ENCODE measurements around the gene ALG14.
"Not testable (repeated sequence)": the region's sequence is repeated elsewhere in the genome, so short reads cannot be mapped to it uniquely, and the experiment has no call there.

Gene ALG14

GRCh38 chr1:94953746-94954145 is 119.0 kb downstream of the ALG14 start:
- no peak for DNase-seq (ENCODE audit: low read depth in 2 of 2)

- DNase-seq (ENCODE audit: low read depth in 2 of 2) = no peak
These were observed 119.6 kb downstream of the ALG14 start for GRCh38 chr1:94953107-94953506.

DNA sequence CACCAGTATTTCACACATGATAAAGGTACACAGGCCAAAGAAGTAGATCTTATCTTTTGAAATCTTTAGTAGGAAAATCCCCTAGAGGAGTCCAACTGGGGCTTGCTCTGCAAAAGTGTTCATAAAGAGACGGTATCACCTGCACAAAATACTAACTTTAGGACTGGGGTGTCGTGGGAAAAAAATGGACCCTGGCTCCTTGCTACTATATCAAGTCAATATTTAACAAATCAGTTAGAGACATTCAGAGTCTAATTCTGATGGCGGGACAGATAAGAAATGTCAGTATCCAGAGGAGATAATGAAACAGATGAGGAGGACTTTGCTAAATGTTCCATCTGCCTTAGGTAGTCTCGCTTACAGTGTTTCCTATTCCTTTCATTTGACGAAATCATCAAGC is 120.2 kb downstream of the ALG14 start:
- no peak for DNase-seq (ENCODE audit: low read depth in 2 of 2)

- no peak for DNase-seq (ENCODE audit: low read depth in 2 of 2)
These were observed 121.1 kb downstream of the ALG14 start for GRCh38 chr1:94951509-94952208.

DNA sequence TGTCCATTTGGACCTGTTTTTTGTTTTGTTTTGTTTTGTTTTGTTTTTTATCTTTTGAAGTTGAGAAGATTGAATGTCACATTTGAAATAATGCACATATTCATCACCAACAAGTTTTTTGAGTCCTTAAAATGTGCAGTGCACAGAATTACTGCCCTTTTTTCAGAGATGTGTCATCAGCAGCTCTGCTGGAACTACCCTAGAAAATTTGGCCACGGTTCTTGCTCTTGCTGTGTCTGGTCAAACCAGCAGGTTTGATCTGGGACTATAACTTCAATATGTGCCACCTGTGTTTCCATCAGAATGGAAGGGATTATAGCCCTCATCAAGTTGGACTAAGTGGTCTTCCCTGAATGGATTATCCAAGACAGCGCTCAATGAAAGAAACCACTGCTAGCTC is 121.7 kb downstream of the ALG14 start:
- DNase-seq (ENCODE audit: low read depth in 2 of 2) = no peak

DNA sequence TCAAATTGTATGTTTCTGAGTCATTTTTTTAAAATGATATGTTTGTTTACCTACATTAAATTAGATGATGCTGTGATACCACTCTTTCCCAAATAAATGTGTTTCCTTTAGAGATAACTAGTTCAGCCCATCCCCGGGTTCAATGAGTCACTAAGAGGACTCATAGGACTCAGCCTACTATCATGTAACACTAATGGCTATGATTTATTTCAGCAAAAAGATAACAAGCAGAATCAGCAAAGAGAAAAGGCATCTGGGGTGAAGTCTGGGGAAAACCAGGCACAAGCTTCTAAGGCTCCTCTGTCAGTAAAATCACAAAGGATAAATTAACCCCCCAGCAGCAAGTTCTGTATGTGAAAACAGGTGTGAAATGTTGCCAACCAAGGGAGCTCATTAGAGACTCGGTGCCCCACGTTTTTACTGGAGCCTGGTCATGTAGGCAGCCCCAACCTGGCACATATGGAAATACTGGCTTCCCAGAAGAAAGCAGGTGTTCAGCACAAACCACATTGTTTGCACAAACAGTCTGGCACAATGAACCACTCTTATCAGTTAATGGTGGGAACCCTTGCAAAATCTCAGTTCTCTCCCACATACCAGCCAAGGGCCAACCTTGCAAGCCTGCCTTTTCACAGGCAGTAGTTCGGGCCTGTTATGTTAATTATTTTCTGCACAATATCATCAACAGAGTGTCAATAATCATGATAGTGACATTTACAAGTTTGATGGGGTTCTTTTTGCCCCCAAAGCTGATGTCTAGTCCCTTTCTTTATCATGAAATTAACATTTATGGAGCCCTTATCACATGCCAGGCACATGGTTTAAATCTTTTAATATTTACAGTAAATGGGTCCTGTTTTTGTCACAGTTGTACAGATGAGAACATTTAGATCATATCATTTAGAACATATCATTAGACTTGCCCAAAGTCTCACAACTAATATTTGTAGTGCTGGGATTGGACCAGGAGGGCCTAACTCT is 122.8 kb downstream of the ALG14 start:
- DNase-seq (ENCODE audit: low read depth in 2 of 2) = no peak

- DNase-seq (ENCODE audit: low read depth in 2 of 2) = no peak
These were observed 125.3 kb downstream of the ALG14 start for GRCh38 chr1:94947437-94947836.

- no peak for DNase-seq (ENCODE audit: low read depth in 2 of 2)
These were observed 125.9 kb downstream of the ALG14 start for GRCh38 chr1:94946886-94947285.

DNA sequence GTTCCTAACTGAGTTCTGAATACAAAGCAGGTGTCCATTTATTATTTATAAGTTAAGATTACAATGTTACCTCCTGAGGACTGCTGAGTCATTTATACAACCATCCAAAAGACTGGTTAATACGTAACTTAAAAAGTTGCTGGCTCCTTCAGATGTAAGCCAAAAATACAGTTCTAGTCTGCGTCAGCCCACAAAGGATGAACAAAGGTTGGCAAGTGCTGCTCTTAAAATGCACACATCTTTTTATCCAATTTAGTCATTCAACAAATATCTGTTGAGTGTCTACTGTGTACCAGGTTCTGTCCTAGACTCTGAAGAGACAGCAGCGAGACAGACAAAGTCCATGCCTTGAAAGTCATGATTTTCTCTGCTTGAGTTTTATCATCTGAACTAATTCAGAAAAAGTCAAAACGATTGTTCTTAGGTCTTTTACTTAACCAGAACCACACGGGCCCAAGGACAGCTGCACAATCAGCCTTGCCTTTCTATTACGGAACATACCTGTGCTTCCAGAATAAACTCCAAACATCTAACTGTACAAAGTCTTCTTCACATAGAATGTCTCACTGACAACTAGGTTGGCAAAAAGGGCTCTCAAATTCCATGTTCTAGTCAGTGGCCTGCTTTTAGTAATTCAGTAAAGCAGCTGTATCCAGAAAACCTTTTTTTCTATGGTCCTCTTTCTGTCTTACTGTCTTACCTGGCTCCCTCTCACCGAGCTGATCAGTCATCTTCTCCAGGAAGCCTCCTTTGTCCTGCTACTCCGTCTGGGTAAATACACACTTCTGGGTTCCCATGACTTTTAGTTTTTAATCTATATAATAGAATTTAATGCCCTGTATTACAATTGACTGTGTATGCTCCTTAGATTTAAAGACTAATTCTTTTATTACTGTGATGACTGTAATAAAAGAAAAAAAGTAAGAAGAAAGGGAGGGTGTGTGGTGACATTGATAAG is 130.3 kb downstream of the ALG14 start:
- no peak for DNase-seq (ENCODE audit: low read depth in 2 of 2)

DNA sequence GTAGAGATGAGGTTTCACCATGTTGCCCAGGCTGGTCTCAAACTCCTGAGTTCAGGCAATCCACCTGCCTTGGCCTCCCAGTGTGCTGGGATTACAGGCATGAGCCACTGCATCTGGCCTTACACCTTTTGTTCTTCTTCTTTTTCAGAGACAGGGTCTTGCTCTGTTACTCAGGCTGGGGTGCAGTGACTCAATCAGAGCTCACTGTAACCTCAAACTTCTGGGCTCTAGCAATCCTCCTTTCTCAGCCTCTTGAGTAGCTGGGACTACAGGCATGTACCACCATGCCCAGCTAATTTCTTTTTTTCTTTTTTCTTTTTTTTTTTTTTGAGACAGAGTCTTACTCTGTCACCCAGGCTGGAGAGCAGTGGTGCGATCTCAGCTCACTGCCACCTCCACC is 131.3 kb downstream of the ALG14 start:
- DNase-seq (ENCODE audit: low read depth in 2 of 2) = not testable (repeated sequence)

DNA sequence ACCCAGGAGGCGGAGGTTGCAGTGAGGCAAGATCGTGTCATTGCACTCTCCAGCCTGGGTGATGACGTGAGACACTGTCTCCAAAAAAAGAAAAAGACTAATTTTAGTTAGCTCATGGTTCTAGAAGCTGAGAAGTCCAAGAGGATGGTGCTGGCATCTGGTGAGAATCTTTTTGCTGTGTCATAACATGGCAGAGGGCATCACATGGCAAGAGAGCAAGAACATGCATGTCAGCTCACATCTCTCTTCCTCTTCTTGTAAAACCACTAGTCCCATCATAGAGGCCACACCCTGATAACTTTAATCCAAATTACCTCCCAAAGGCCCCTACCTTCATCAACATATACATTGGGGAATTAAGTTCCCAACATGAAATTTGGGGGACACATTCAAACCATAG is 132.0 kb downstream of the ALG14 start:
- no peak for DNase-seq (ENCODE audit: low read depth in 2 of 2)

GRCh38 chr1:94937820-94938219 is 134.9 kb downstream of the ALG14 start:
- no peak for DNase-seq (ENCODE audit: low read depth in 2 of 2)

GRCh38 chr1:94936861-94937620 is 135.7 kb downstream of the ALG14 start:
- DNase-seq (ENCODE audit: low read depth in 2 of 2) = no peak

DNA sequence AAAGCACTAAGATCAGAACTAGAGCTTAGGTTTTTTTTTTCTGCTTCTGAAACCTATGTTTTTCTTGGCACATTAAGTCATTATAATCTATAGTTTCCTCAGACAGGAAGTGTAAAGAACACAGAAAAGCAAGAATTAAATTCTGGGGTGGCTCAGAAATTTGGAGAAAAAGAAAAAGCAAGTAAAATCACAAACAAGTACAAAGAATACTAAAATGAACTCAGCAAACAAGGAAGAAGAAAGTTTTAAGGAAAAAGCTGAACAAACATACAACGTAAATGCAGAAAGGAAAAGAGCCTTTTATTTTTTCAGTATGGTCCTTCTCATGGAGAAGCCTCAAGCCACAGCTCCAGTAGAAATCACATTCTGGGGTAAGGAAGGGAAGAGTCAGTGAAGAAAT is 137.3 kb downstream of the ALG14 start:
- DNase-seq (ENCODE audit: low read depth in 2 of 2) = no peak

DNA sequence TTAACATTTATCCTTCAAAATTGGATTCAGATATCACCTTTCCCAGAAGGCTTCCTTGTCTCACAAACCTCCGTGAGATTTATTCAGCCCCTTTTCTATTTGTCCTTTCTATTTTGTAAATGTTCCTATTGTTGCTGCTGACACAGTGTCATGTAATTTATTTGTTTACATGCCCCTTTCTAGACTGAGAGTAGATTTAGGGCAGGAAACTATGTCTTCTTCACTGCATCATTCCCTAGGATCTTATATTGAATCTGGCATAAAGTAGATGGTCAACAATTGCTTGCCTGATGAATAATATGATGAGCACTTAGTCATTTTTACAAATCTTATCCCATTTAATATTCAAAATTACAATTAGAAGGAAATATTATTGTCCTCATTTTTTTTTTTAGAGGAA is 137.7 kb downstream of the ALG14 start:
- no peak for DNase-seq (ENCODE audit: low read depth in 2 of 2)

- no peak for DNase-seq (ENCODE audit: low read depth in 2 of 2)
These were observed 138.2 kb downstream of the ALG14 start for GRCh38 chr1:94934551-94934950.

DNA sequence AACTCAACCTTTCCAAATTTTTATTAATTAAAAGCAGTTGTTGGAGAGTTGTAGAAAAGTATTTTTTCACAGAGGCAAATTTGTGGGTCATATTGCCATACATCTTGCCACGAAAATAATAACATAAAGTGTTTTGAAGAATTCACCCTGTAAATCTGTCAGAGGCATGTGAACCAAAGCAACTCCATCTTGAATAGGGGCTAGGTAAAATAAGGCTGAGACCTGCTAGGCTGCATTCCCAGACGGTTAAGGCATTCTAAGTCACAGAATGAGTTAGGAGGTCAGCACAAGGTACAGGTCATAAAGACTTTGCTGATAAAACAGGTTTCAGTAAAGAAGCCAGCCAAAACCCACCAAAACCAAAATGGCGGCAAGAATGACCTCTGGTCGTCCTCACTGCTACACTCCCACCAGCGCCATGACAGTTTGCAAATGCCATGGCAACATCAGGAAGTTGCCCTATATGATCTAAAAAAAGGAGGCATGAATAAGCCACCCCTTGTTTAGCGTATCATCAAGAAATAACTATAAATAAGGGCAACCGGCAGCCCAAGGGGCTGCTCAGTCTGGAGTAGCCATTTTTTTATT is 141.4 kb downstream of the ALG14 start:
- DNase-seq (ENCODE audit: low read depth in 2 of 2) = no peak

DNA sequence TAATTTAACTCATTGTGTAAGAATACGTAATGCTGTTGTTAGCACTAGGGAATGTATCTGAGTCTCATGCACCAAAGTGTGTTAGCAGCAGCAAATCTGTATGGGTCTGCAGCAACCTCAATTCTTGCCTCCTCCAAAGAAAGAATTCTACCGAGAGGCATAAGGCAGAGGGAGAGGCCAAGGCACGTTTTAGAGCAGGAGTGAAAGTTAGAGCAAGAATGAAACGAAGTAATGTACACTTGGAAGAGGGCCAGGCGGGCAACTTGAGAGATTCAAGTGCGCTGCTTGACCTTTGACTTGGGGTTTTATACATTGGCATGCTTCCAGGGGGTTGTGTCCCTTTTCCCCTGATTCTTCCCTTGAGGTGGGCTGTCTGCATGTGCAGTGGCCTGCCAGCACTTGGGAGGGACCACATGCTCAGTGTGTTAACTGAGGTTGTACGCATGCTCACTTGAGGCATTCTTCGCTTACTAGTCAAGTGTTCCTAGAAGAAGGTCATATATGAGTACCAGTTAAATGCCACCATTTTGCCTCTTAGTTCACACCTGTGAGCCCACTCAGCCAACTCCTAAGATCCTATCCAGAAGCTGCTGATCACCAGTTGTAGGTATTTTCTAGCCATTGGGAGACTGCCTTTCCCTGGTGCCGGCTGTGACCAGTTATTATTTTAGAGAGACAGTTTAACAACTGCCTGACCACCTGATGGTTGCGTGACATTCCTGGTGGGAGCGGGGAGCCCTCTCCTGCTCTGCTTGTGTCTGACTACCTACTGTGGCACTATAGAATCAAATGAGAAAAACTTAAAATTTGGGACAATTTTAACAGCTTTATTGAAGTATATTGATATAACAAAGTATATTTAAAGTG is 143.2 kb downstream of the ALG14 start:
- DNase-seq (ENCODE audit: low read depth in 2 of 2) = no peak

GRCh38 chr1:94928293-94928939 is 144.3 kb downstream of the ALG14 start:
- DNase-seq (ENCODE audit: low read depth in 2 of 2) = no peak

All from stimulated activated CD8-positive, alpha-beta memory T cell treated with anti-CD3 and anti-CD28 coated beads, Interleukin-7, amount 100 ng/mL, for 1 hour (primary cell).